Panc1 (cell line): ENCODE measurements around the gene PIP4P1.

Experiments
- CTCF ChIP-seq: fragments of 450-650 bp; IDR thresholded peaks from 2 replicates; pipeline ENCODE4 v1.5.1; 2017; ENCODE audit warnings: mild to moderate bottlenecking
- POLR2AphosphoS5 ChIP-seq: IDR thresholded peaks from 2 replicates; pipeline ENCODE4 v1.6.1; 2012; ENCODE audit warnings: mild to moderate bottlenecking, low read depth, low read length, moderate library complexity
- REST ChIP-seq, 2 experiments: IDR thresholded peaks; 2 replicates each; pipeline ENCODE4 v1.6.1; 2011 to 2012; ENCODE audit warnings: low read depth in 2 of 2, control low read depth in 1 of 2, low read length in 1 of 2, mild to moderate bottlenecking in 1 of 2, moderate library complexity in 1 of 2; ENCODE audit not compliant: insufficient read depth in 1 of 2
- SIN3A ChIP-seq: IDR thresholded peaks from 2 replicates; pipeline ENCODE4 v1.6.1; 2012; ENCODE audit warnings: low read depth, mild to moderate bottlenecking, low read length, moderate library complexity, borderline replicate concordance; ENCODE audit not compliant: insufficient read depth

GRCh38 chr14:20487396-20487725, 26.1 kb upstream of the PIP4P1 start:
- TF ChIP-seq CTCF (peak; percentile 30; the same call in 1 of the 2 replicates), REST (IDR thresholded peaks at IDR 0.05; ENCODE audit: insufficient read depth in 1 of 2, low read depth in 2 of 2, low read length in 1 of 2) (no peak), POLR2AphosphoS5 (no peak), SIN3A (no peak)
